Upper lobe of left lung (tissue), 4 donors: Measurements from ENCODE around the gene NELFB.

Experiments used
- POLR2A ChIP-seq, 4 donors: fragments of 450-650 bp; IDR thresholded peaks; one replicate each; pipeline ENCODE4 v1.5.1; 2016 to 2017; ENCODE audit warnings: antibody characterized with exemption in 4 of 4, mild to moderate bottlenecking in 2 of 4
- POLR2AphosphoS5 ChIP-seq, 2 donors: sonication (generic); formaldehyde crosslinking; IDR thresholded peaks; one replicate each; pipeline ENCODE4 v1.5.1; 2017; ENCODE audit warnings: antibody characterized with exemption in 2 of 2

DNA sequence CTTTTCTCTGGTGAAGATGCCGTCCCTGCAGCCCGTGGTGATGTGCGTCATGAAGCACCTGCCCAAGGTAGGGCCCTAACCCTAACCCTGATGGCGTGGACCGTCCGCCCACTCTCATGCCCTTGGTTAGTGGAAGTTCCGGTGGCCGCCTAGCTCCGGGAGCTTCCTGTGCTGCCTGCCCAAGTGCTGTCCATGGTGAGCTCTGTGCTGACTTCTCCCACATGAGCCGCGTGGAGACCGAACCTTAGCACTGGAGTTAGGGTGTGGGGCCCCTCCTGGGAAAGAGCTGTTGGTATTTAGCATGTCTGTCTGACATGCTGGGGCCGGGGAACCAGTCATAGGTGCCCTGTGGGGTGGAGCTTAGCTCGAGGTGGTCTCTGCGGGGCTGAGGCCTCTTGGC lies 1.2 kb downstream of the NELFB start:
- no peak for TF ChIP-seq POLR2A (IDR thresholded peaks at IDR 0.05)
- TF ChIP-seq POLR2AphosphoS5 (IDR thresholded peaks at IDR 0.05) = no peak
